Stimulated activated CD4-positive, alpha-beta T cell treated with anti-CD3 and anti-CD28 coated beads, Interleukin-15, amount 100 ng/mL, for 24 hours (primary cell): ENCODE results near the gene MAPKAP1.

Experiments used
- DNase-seq: peaks from one replicate; pipeline ENCODE4 v3.0.0-alpha.2; 2020

The MAPKAP1 gene

DNA sequence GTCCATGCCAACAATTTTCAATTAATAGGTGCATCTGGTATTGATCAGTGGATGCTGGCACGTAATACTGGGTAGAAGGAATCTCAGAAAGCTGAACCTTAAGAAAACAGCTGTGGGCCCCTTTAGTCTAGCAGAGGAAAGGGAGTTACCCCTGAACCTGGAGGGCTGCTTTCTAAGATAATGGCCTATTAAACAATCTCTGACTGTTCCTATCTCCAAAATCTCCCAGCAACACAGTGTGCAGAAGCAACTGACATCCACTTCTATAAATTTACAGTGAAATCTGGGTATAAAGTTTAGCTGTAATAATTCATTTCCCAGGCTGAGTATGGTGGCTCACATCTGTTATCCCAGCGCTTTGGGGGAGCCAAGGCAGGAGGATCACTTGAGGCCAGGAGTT, 198.8 kb downstream of the MAPKAP1 start:
- DNase-seq, result no peak

- no peak for DNase-seq
These were observed 199.8 kb downstream of the MAPKAP1 start for GRCh38 chr9:125507226-125507625.

DNA sequence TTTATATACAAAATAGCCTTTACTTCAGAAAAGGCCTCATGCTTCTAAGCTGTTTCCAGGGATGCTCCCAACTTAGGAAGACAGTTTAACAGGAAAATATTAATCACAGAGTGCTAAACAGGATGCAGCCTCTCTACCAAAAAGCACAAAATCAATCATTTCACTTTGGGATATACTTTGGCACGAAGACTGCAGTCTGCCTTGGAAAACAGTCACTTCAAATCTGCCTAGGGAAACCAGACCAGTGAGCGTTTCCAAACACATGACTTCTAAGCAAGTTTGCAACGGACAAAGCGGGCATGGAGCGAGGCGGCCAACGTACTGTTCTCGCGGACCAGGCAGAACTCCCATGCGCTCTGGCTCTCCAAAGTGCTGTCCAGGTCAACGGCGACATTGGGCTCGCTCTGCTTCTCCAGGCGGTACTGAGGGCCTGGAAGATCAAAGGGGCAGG, 201.0 kb downstream of the MAPKAP1 start:
- no peak for DNase-seq

DNA sequence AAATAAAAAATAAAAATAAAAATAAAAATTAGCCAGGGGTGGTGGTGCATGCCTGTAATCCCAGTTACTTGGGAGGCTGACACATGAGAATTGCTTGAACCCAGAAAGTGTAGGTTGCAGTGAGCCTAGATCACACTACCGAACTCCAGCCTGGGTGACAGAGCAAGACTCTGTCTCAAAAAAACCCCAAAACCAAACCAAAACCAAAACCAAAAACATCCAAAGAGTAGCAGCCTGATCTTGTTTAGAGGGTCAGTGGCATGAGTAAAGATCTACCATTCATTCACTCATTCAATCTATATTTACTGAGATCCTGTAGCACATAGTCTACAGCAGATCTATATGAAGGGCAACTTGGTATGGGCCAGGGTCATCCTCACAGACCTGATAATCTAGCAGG, 202.4 kb downstream of the MAPKAP1 start:
- no peak for DNase-seq

GRCh38 chr9:125497906-125498305, 209.1 kb downstream of the MAPKAP1 start:
- no peak for DNase-seq

GRCh38 chr9:125497478-125497877, 209.5 kb downstream of the MAPKAP1 start:
- no peak for DNase-seq

DNA sequence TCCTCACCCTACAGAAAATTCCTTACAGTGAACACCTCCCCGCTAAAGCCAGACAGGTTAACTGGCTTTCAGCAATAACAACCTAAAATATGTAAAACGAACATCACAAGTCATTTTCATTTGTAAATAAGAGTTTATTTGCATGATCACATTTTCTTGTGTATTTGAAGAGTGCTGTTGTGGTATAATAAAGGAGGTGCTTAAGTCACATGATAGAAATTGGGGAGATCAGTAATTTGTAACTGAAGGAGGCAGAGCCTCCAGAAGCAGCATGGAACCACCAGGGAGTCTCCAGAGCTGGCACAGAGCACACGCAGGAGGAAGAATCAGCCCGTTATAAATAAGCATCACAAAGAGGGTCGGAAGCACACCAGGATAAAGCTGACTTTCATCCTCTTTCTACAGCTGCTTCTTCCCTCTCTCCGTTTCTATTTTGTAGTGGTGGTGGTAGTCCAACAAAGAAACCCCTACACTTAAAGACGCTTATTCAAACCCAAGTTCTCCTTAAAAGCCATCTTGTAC, 210.6 kb downstream of the MAPKAP1 start:
- no peak for DNase-seq

DNA sequence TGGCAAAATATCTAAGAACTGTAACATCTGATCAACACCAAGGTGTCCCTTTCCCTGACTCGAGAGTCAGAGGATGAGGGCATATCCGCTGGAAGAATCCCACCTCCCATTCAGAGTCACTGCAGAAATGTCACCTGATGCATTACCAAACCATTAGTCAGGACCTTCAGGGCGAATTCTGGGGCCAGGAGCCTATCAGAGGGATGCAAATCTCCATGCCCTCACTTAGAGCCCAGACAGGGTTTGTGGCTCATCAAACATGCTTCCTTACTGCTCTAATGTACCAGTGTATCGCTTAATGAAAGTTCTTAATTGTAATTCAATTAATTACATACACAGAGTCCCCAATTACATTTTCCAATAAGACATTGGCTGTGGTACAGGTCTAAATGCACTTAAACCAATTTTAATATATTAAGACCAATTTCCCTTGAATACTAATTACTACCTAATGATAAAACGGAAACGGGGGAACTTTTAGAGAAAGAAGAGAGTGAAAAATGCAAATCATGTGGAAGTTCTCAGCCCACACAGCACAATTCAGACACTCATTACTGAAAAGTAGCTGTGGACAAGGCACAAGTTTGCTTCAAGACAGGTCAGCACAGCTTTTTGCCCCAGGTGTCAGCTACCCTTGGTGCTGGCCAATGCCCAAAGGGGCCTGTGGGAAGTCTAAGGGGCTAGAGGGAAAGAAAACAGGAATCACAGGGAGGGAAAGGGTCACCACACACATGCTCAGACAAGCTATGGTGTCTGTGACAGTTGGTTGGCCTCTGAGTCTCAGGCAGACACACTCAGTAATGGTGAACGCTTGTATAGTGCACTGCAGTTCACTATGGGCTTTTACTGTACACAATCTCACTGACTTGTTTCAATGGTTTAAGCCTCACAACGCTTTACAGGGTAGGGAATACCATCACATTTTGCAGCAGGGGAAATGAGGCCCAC, 211.6 kb downstream of the MAPKAP1 start:
- DNase-seq, result no peak

GRCh38 chr9:125494653-125494915, 212.4 kb downstream of the MAPKAP1 start:
- no peak for DNase-seq

DNA sequence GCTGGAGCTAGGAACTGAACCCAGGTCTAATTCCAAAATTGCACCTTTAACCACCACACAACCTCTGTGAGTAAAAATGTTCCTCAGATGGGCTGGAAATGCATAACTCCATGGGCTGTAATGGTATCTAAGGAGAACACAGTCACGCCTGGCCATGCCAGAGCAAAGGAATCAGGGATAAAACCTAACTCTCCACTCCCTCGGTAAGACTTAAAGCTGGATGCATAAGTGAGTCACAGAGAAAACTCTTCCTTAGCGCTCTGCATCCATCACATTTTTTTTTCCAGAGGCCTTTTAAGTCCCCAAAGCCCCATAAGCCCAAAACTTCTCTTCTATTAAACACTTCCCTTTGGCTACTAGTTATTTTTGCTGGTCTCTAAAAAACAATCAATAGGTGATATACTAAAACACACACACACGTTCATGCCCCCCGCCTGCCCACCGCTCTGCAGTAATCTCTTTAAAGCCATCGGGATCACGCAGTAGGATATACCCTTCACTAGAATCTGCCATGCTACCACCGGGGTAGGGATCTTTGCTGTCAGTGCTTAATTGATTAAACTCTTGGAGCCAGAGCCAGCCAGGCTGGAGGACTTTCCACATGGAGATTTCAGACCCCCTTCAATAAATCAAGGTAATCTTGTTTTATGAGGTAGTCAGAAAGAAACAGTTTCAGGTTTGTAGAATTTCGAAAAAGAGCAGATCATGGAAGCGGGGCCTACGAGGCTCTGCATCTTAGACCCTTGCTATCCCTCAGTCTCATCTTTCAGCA, 212.9 kb downstream of the MAPKAP1 start:
- DNase-seq, result no peak

GRCh38 chr9:125493384-125493783, 213.6 kb downstream of the MAPKAP1 start:
- DNase-seq, result no peak

GRCh38 chr9:125492719-125493118, 214.3 kb downstream of the MAPKAP1 start:
- no peak for DNase-seq

- no peak for DNase-seq
These were observed 219.2 kb downstream of the MAPKAP1 start for GRCh38 chr9:125487842-125488241.

GRCh38 chr9:125486576-125486975, 220.4 kb downstream of the MAPKAP1 start:
- no peak for DNase-seq

- no peak for DNase-seq
These were observed 220.9 kb downstream of the MAPKAP1 start for GRCh38 chr9:125486152-125486508.

- no peak for DNase-seq
These were observed 221.4 kb downstream of the MAPKAP1 start for GRCh38 chr9:125485471-125486151.

DNA sequence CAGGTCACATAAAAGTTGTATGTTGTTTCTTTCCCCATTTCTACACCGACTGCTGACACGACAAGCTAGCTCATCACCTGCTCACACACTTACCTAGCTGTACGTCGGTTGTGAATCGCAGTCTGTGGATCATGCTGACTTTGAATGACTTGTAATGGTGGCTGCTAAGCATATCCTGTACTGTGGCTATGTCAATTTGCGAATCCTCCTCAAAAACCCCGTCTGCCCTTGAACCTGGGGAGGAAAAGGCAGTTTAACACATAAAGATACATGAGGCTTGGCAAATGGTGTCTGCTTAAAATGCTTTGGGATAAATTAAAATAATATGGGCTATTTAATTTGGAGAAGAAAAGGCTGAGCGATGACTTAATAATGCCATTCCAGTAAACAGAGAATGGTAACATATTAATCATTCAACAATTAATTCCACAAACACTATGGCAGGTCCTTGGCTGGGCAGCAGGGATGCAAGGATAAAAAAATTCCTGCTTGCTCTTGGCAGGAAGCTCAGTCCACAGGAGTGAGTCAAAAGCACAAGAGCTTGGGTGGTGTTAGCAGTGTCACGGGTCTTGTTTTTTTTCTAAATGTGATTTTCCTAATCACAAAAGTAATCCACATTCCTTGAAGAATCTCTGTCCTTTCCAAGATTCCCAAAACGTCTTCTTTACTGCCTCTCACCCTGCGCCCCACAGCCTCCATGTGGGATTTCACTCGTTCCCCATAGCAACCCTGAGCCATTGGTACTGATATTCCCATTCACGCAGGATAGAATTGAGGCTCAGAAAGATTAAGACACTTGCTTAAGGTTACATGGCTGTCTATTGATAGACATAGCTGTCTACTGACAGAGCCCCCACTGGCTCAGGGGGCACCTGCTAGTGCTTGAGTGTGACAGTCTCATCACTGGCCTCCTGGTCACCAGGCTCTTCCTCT, 222.4 kb downstream of the MAPKAP1 start:
- DNase-seq, result no peak

GRCh38 chr9:125483697-125484096, 223.3 kb downstream of the MAPKAP1 start:
- no peak for DNase-seq

- no peak for DNase-seq
These were observed 227.0 kb downstream of the MAPKAP1 start for GRCh38 chr9:125479846-125480615.

- DNase-seq, result no peak
These were observed 229.9 kb downstream of the MAPKAP1 start for GRCh38 chr9:125477089-125477544.

DNA sequence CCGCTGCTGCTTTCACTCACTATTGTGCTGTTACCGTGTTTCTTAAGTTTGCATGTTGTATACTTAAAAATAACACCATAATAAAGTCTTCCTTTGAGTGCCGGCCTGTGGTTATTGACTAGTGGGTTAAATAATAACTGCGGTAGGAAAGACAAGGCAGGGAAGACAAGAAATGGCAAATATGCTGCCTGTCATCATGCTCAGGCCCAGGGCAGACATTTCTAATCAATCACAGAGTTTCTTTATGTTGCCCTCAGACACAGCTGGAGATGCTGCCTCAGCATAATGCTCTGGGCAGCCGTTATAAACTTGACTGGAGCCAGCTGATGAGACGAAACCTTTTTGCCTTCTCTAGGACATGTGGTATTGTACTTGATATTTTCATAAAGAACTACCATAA, 230.4 kb downstream of the MAPKAP1 start:
- DNase-seq, result no peak
